IMR-90 (cell line): ENCODE measurements around the gene MAN1C1. TPM values are rescaled to one million over a fixed set of nuclear protein-coding genes. Genes with fewer than 3 reads are reported as not detected.

Experiments
- ATAC-seq: fragments of 200-7000 bp; cut with Tn5 transposase; 2 replicates; pipeline ENCODE4 v1.9.1; 2020; ENCODE audit warnings: low read depth, mild to moderate bottlenecking, moderate library complexity
- BruUV-seq: library from RNA; stranded (reverse); fragments of 400-500 nt; replicated peaks from 2 replicates; lab custom pipeline; 2021; lab: Mats Ljungman, UMichigan
- CTCF ChIA-PET: fragments of 300-600 bp; formaldehyde crosslinking; extraction: SDS; loops from one replicate; lab custom pipeline; 2021; ENCODE audit warnings: antibody characterized with exemption; lab: Yijun Ruan, JAX
- POLR2A ChIA-PET: fragments of 300-600 bp; sonication (Branson Sonifier 250); formaldehyde crosslinking; loops from one replicate; lab custom pipeline; 2022; ENCODE audit warnings: antibody characterized with exemption; ENCODE audit not compliant: unreplicated experiment; lab: Charles Lee
- DNase-seq: peaks from one replicate; pipeline ENCODE4 v3.0.0; 2013
- H2AFZ ChIP-seq: replicated peaks from 2 replicates; pipeline ENCODE3; 2013; ENCODE audit warnings: low read length, mild to moderate bottlenecking; ENCODE audit not compliant: poor library complexity
- H2AK5ac ChIP-seq: 2 replicates; pipeline ENCODE4 v1.6.1; 2013; ENCODE audit warnings: low read depth, low read length, inconsistent platforms
- H2AK9ac ChIP-seq: replicated peaks from 2 replicates; pipeline ENCODE3; 2013; ENCODE audit warnings: mild to moderate bottlenecking, low read depth, low read length, moderate library complexity; ENCODE audit not compliant: poor library complexity
- H2BK120ac ChIP-seq: 2 replicates; pipeline ENCODE4 v1.6.1; 2013; ENCODE audit warnings: low read depth, low read length, inconsistent platforms
- H2BK15ac ChIP-seq: 3 replicates; pipeline ENCODE4 v1.6.1; 2013; ENCODE audit warnings: low read depth, low read length, inconsistent platforms
- H2BK20ac ChIP-seq: 2 replicates; pipeline ENCODE4 v1.6.1; 2013; ENCODE audit warnings: low read depth, mild to moderate bottlenecking, inconsistent platforms, low read length, moderate library complexity
- H2BK5ac ChIP-seq: 2 replicates; pipeline ENCODE4 v1.6.1; 2013; ENCODE audit warnings: mild to moderate bottlenecking, low read depth, low read length, inconsistent platforms; ENCODE audit not compliant: poor library complexity, severe bottlenecking
- H3K14ac ChIP-seq: replicated peaks from 2 replicates; pipeline ENCODE4 v1.6.1; 2013; ENCODE audit warnings: low read depth, low read length, inconsistent platforms
- H3K18ac ChIP-seq: 2 replicates; pipeline ENCODE4 v1.6.1; 2013; ENCODE audit warnings: low read depth, low read length, control low read depth
- H3K23ac ChIP-seq: 2 replicates; pipeline ENCODE4 v1.6.1; 2013; ENCODE audit warnings: low read depth, low read length, inconsistent platforms
- H3K27ac ChIP-seq: 2 replicates; pipeline ENCODE4 v1.5.1; 2013; ENCODE audit warnings: mild to moderate bottlenecking, control low read depth, low read length; ENCODE audit not compliant: insufficient read depth
- H3K27me3 ChIP-seq: 2 replicates; pipeline ENCODE4 v1.6.1; 2013; ENCODE audit warnings: low read length; ENCODE audit not compliant: control insufficient read depth, insufficient read depth
- H3K36me3 ChIP-seq: 2 replicates; pipeline ENCODE4 v1.6.1; 2013; ENCODE audit warnings: low read length, mixed read lengths; ENCODE audit not compliant: control insufficient read depth, insufficient read depth
- H3K4ac ChIP-seq: 2 replicates; pipeline ENCODE4 v1.6.1; 2013; ENCODE audit warnings: low read depth, low read length, inconsistent platforms
- H3K4me1 ChIP-seq: 2 replicates; pipeline ENCODE4 v1.6.1; 2013; ENCODE audit warnings: low read length, mixed read lengths; ENCODE audit not compliant: control insufficient read depth, insufficient read depth
- H3K4me2 ChIP-seq: 2 replicates; pipeline ENCODE4 v1.6.1; 2013; ENCODE audit warnings: low read depth, mild to moderate bottlenecking, control low read depth, low read length, moderate library complexity
- H3K4me3 ChIP-seq: 2 replicates; pipeline ENCODE4 v1.5.1; 2013; ENCODE audit warnings: low read depth, mild to moderate bottlenecking, control low read depth, low read length, moderate library complexity; ENCODE audit not compliant: insufficient read depth
- H3K56ac ChIP-seq: 2 replicates; pipeline ENCODE4 v1.6.1; 2013; ENCODE audit warnings: low read length, inconsistent platforms; ENCODE audit not compliant: insufficient read depth; ENCODE audit errors: extremely low read depth
- H3K79me1 ChIP-seq, 2 experiments: 2 replicates each; pipeline ENCODE4 v1.6.1; 2013; ENCODE audit warnings: low read length in 2 of 2, inconsistent platforms in 1 of 2, low read depth in 1 of 2
- H3K9ac ChIP-seq: 2 replicates; pipeline ENCODE4 v1.6.1; 2013; ENCODE audit warnings: low read depth, low read length, control low read depth
- H3K9me1 ChIP-seq: 2 replicates; pipeline ENCODE4 v1.6.1; 2013; ENCODE audit warnings: low read length, inconsistent platforms; ENCODE audit not compliant: insufficient read depth
- H3K9me3 ChIP-seq: 2 replicates; pipeline ENCODE4 v1.6.1; 2013; ENCODE audit warnings: low read length; ENCODE audit not compliant: control insufficient read depth, insufficient read depth
- H4K20me1 ChIP-seq: 2 replicates; pipeline ENCODE4 v1.6.1; 2013; ENCODE audit warnings: low read length, inconsistent platforms; ENCODE audit not compliant: insufficient read depth
- H4K5ac ChIP-seq: 2 replicates; pipeline ENCODE4 v1.6.1; 2013; ENCODE audit warnings: mild to moderate bottlenecking, low read depth, low read length, control low read depth
- H4K8ac ChIP-seq, 2 experiments: 2 replicates each; pipeline ENCODE4 v1.6.1; 2013; ENCODE audit warnings: low read depth in 2 of 2, low read length in 2 of 2, control low read depth in 1 of 2, inconsistent platforms in 1 of 2
- H4K91ac ChIP-seq: 2 replicates; pipeline ENCODE4 v1.6.1; 2013; ENCODE audit warnings: low read depth, low read length, inconsistent platforms; ENCODE audit not compliant: insufficient read depth
- BHLHE40 ChIP-seq: fragments of 150-350 bp; IDR thresholded peaks from 2 replicates; pipeline ENCODE4 v1.6.1; 2016; ENCODE audit warnings: mild to moderate bottlenecking, low read depth, low read length
- CEBPB ChIP-seq: IDR thresholded peaks from 2 replicates; pipeline ENCODE4 v1.6.1; 2012; ENCODE audit warnings: low read depth, low read length, improper control_type of control experiment
- CHD1 ChIP-seq: IDR thresholded peaks from 2 replicates; pipeline ENCODE4 v1.6.1; 2012; ENCODE audit warnings: low read depth, low read length, improper control_type of control experiment
- CTCF ChIP-seq: conservative IDR thresholded peaks from 2 replicates; pipeline ENCODE4 v1.5.1; 2012; ENCODE audit warnings: mild to moderate bottlenecking, low read depth, low read length, improper control_type of control experiment
- FOS ChIP-seq: fragments of 150-350 bp; IDR thresholded peaks from 2 replicates; pipeline ENCODE4 v1.6.1; 2016; ENCODE audit warnings: low read depth, low read length
- MAFK ChIP-seq: IDR thresholded peaks from 2 replicates; pipeline ENCODE4 v1.6.1; 2012; ENCODE audit warnings: low read depth, low read length, improper control_type of control experiment
- MAZ ChIP-seq: IDR thresholded peaks from 2 replicates; pipeline ENCODE4 v1.6.1; 2012; ENCODE audit warnings: low read depth, mild to moderate bottlenecking, low read length, improper control_type of control experiment, moderate library complexity, borderline replicate concordance
- MXI1 ChIP-seq: IDR thresholded peaks from 2 replicates; pipeline ENCODE4 v1.6.1; 2012; ENCODE audit warnings: low read depth, mild to moderate bottlenecking, low read length, moderate library complexity, borderline replicate concordance
- NFE2L2 ChIP-seq: fragments of 150-350 bp; IDR thresholded peaks from 2 replicates; pipeline ENCODE4 v1.6.1; 2016; ENCODE audit warnings: low read depth, mild to moderate bottlenecking, low read length
- POLR2A ChIP-seq: IDR thresholded peaks from 2 replicates; pipeline ENCODE4 v1.6.1; 2012; ENCODE audit warnings: mild to moderate bottlenecking, low read depth, low read length
- RAD21 ChIP-seq: IDR thresholded peaks from 2 replicates; pipeline ENCODE4 v1.6.1; 2012; ENCODE audit warnings: low read length, improper control_type of control experiment
- RCOR1 ChIP-seq: IDR thresholded peaks from 2 replicates; pipeline ENCODE4 v1.6.1; 2012; ENCODE audit warnings: mild to moderate bottlenecking, low read length, improper control_type of control experiment; ENCODE audit not compliant: insufficient replicate concordance
- RFX5 ChIP-seq: IDR thresholded peaks from 2 replicates; pipeline ENCODE4 v1.8.0; 2012; ENCODE audit warnings: low read depth, mild to moderate bottlenecking, low read length, moderate library complexity
- SMC3 ChIP-seq: fragments of 150-350 bp; IDR thresholded peaks from 2 replicates; pipeline ENCODE4 v1.6.1; 2016; ENCODE audit warnings: low read depth, mild to moderate bottlenecking, antibody characterized with exemption, low read length, moderate library complexity
- USF2 ChIP-seq: fragments of 150-350 bp; IDR thresholded peaks from 2 replicates; pipeline ENCODE4 v1.6.1; 2017; ENCODE audit warnings: mild to moderate bottlenecking, antibody characterized with exemption, low read length, low read depth
- WGBS, 2 experiments: methylation state at CpG; one replicate each; pipeline versions ENCODE4 v1.1.5 to v1.1.7; 2013; ENCODE audit warnings: missing lambda C conversion rate in 2 of 2; ENCODE audit not compliant: insufficient read length in 1 of 2; ENCODE audit errors: extremely low coverage in 2 of 2; 5-methylcytosine and 5-hydroxymethylcytosine counted together
- dilution Hi-C: fragments of 300-500 bp; cut with HindIII; formaldehyde crosslinking; loops from one replicate; pipeline ENCODE4 v1.14.3; 2018; ENCODE audit warnings: low sequenced_read_pairs; ENCODE audit not compliant: unreplicated experiment
- in situ Hi-C: fragments of 300-500 bp; cut with MboI; formaldehyde crosslinking; loops from 3 replicates; pipeline ENCODE4 v1.14.3; 2019; ENCODE audit warnings: low sequenced_read_pairs, inconsistent platforms, mixed read lengths
- intact Hi-C: fragments of 100-400 bp; cut with micrococcal nuclease; formaldehyde crosslinking; loops from 2 replicates; pipeline ENCODE4 v1.10.0; 2022
- polyA plus RNA-seq, 3 experiments: library from polyadenylated mRNA; depleted of rRNA; stranded (reverse); fragments of >200 nt; gene quantifications; 2 replicates each; pipeline ENCODE4 v1.2.3, GENCODE V29; 2012; ENCODE audit warnings: low replicate concordance in 1 of 3
- total RNA-seq: library from RNA; depleted of rRNA; stranded (reverse); fragments of >200 nt; gene quantifications from 2 replicates; pipeline ENCODE4 v1.2.3, GENCODE V29; 2012

The MAN1C1 gene
- total and polyA plus RNA-seq, 2 of the 4 experiments (the other 2 are of a cell fraction): 3.2 to 11.3 TPM

DNA sequence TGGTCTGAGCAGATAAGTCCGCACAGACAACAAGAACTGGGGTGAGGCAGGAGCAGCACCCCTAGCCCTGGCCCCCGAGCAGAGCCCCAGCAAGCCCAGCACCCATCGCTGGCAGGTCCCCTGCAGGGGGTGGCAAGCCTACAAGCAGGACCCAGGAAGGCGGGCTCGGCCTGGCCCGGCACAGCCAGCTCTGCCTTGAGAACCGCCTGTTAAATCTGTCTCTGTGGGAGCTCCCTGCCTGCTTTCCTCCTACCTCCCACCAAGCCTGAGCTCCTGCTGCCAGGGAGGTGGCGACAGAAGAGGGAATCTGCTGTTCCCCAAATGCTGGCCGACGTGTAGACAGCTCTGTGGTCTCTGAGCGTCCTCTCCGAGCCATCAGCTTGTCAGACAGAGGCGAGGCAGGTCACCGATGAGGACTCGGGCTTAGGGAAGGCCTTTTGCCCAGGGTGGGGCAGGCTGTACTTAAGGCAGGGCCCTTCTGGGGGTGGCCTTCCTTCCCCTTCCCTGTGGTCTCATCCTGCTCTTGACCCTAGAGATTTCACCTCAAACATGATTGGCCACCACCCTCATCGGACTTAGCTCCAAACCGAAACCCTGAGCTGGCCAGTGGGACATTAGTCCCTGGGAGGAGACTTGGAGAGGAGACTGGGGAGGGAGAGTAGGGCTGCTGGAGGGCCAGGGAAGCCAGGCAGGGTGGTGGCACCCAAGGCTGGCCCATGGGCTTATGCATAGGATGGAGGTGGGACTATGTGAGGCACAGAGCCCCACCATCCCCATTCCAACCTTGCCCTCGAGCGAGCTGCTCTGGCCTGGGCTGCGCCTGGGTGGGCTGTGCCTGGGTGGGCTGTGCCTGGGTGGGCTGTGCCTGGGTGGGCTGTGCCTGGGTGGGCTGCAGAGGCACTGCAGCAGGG, 191.1 kb downstream of the MAN1C1 start:
- in situ Hi-C loops (loop anchor here (25.0 kb wide), 2 partner anchors 395 to 570 kb away; partner anchors contain the start of genes RHCE, RSRP1 and SYF2), dilution Hi-C loops (no loop called here), intact Hi-C loops (no loop called here)
- Histone ChIP-seq H3K27me3 (no peaks in the 10 kb centered on the region), H2AK9ac (peak overlapping the region; percentile 3), H2BK120ac (no peak overlapping the region), H3K4me3 (no peak overlapping the region), H3K27ac (no peak overlapping the region), H2AFZ (no peak overlapping the region), H3K36me3 (peaks cover 45% of the 10 kb centered on the region; the same call in 1 of the 2 replicates), H2BK20ac (no peak overlapping the region), H3K9me1 (peaks cover 2% of the 10 kb centered on the region; the same call in 1 of the 2 replicates), H2BK5ac (no peak overlapping the region), H3K56ac (no peak overlapping the region), H4K91ac (no peak overlapping the region), H2AK5ac (no peak overlapping the region), H3K4ac (no peak overlapping the region), H3K14ac (no peak overlapping the region), H4K20me1 (peaks cover 24% of the 10 kb centered on the region), H3K4me2 (no peak overlapping the region), H2BK15ac (no peak overlapping the region), H4K8ac (no peak overlapping the region), H3K18ac (no peak overlapping the region), H3K9me3 (no peaks in the 10 kb centered on the region), H3K9ac (no peak overlapping the region), H3K79me1 (peaks cover 13 to 30% of the 10 kb centered on the region in 2 experiments), H4K5ac (no peak overlapping the region), H3K23ac (no peak overlapping the region), H3K4me1 (peaks cover 6% of the 10 kb centered on the region)
- no peak for TF ChIP-seq RCOR1
- no peak for TF ChIP-seq NFE2L2
- TF ChIP-seq MAZ: no peak
- no peak for TF ChIP-seq SMC3
- TF ChIP-seq FOS: no peak
- TF ChIP-seq RAD21: no peak
- no peak for TF ChIP-seq MXI1
- TF ChIP-seq CHD1: no peak
- TF ChIP-seq USF2: no peak
- TF ChIP-seq CEBPB: no peak
- no peak for TF ChIP-seq POLR2A
- TF ChIP-seq BHLHE40: no peak
- no peak for TF ChIP-seq CTCF
- no peak for TF ChIP-seq RFX5
- TF ChIP-seq MAFK: no peak
- CTCF ChIA-PET: no interaction called here
- BruUV-seq: no TSS peak
- ATAC-seq (no peak), DNase-seq (no peak)
- 70% methylated on average over 7 of the region's 20 CpGs; no CpG with 5 or more reads in 1 of the 2 experiments for WGBS, 2 experiments
- POLR2A ChIA-PET: interaction anchor here (0.6 kb wide), 1 partner anchor 96 kb away, joined by 3 read pairs; no protein-coding TSS in a partner anchor
